ENCODE data around the gene BOD1. TPM values are rescaled to one million over a fixed set of nuclear protein-coding genes. Genes with fewer than 3 reads are reported as not detected.

Gene BOD1
- 10 to 100 TPM; 23.7 to 36.6 (median 30.1) TPM for total RNA-seq
- total RNA-seq (2013): 40.4 TPM
- 15.0 to 47.6 (median 31.2) reads per million in 29 experiments for total RNA-seq

DNA sequence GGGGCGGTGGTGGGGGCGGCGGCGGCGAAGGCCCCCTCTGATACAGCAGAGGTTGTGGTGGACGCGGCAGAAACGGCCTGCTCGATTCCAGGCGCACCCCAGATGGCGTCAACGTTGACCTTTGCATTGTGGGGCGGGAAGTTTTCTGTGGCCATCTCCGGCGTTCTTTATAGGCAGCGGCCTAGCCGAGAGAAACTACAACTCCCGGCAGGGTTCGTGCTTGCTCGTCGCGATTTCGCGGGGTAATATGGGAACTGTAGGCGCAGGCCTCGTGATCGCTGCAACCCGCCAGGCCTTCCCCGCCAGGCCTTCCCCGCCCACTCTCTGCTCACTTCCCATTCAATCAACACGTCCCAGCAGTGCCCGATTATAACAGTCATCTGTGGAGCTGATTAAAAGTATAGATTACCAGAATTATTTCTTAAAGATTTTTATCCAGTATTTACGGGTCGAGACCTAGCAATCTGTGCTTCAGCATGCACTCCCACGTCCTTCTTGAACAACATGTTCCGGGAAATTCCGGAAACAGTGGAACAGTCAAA, at the start of gene BOD1:
Gene BOD1 (minus strand): TSS at position 74 of the 542 bp plus-strand sequence. CDS start 214 bp downstream, outside the sequence.
- ChIA-PET CTCF (interaction anchor here (0.7 to 6.1 kb wide), 28 partner anchors 9 to 1610 kb away, joined by 3 to 70 read pairs (median 5); partner anchors contain the start of genes CPEB4 (in 1 of the 2), FBXW11 (in 1 of the 2) and RPL26L1 (in 1 of the 2)), POLR2A (interaction anchor here (0.7 to 2.1 kb wide), 5 partner anchors 9 to 482 kb away, joined by 3 to 15 read pairs (median 3); partner anchors contain the start of gene CPEB4 (in 1 of the 2))
- Mint-ChIP-seq H3K4me3 (peak within 1 kb of the TSS; percentile 80 to 91 (median 88)), H3K9me3 (no peaks in the 10 kb centered on the region), H3K4me1 (peaks cover 42 to 51% (median 47%) of the 10 kb centered on the region in 3 donors), H3K36me3 (peaks cover 10% of the 10 kb centered on the region), H3K27me3 (no peaks in the 10 kb centered on the region), H3K27ac (peak within 1 kb of the TSS; percentile 91 to 96)
- WGBS (ENCODE audit: insufficient coverage): 2% methylated on average over 24 of the region's 37 CpGs
- ATAC-seq (replicated peaks in 1 of 4) (peak; percentile 92 to 95 (median 94)), DNase-seq (peak; percentile 84 to 97 (median 94))
- H3K27ac ChIP-seq (ENCODE audit: low read length): peak within 1 kb of the TSS; percentile 76
- peaks cover 18 to 21% of the 10 kb centered on the region in 2 experiments for H3K4me1 ChIP-seq (ENCODE audit: control insufficient read depth in 1 of 2, extremely low read depth in 1 of 2, insufficient read depth in 2 of 2, low read length in 2 of 2)
- H3K9me3 ChIP-seq: no peaks in the 10 kb centered on the region
- no peaks in the 10 kb centered on the region for H3K27me3 ChIP-seq (replicated peaks in 1 of 2; ENCODE audit: control insufficient read depth in 2 of 2, extremely low read depth in 1 of 2, insufficient read depth in 2 of 2, low read length in 1 of 2)
- peak within 1 kb of the TSS; percentile 76 to 87 for H3K4me3 ChIP-seq (ENCODE audit: control insufficient read depth in 1 of 2, extremely low read depth in 1 of 2, low read length in 1 of 2)
- peaks cover 3 to 15% of the 10 kb centered on the region in 2 donors for H3K36me3 ChIP-seq (ENCODE audit: control insufficient read depth in 2 of 2, extremely low read depth in 1 of 2, insufficient read depth in 1 of 2, low read length in 1 of 2)

DNA sequence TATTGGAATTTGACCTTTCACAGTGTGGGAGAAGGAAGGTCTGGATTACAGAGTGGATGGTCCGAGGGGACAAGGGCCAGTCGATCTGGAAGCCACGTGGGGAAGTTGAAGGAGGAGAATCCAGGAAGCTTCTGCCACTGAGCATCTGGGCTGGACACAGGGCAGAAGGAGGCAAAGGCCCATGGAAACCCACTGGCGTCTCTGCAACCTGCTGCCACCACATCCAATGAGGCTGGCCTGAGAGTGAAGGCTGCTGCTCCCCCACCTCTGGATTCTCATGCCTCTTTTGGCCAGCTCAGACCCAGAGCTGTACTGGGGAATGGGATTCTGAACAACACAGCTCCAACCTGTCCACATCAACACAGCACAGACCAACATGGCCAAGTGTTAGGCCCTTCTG, 48.9 kb upstream of the BOD1 start:
- peaks cover 0 to 7% (median 4%) of the 10 kb centered on the region in 3 donors for H3K9me3 Mint-ChIP-seq
- H3K4me3 Mint-ChIP-seq: no peak overlapping the region
- H3K9me3 ChIP-seq: no peaks in the 10 kb centered on the region
- no peaks in the 10 kb centered on the region for H3K36me3 ChIP-seq (ENCODE audit: control insufficient read depth in 2 of 2, extremely low read depth in 1 of 2, insufficient read depth in 1 of 2, low read length in 1 of 2)
- ATAC-seq (replicated peaks in 1 of 4) (no peak), DNase-seq (no peak)
- H3K27me3 ChIP-seq (replicated peaks in 1 of 2; ENCODE audit: control insufficient read depth in 2 of 2, extremely low read depth in 1 of 2, insufficient read depth in 2 of 2, low read length in 1 of 2): peaks cover 0 to 13% of the 10 kb centered on the region in 2 experiments
- no peaks in the 10 kb centered on the region for H3K36me3 Mint-ChIP-seq
- no peak overlapping the region for H3K27ac Mint-ChIP-seq
- no peak overlapping the region for H3K4me3 ChIP-seq (ENCODE audit: control insufficient read depth in 1 of 2, extremely low read depth in 1 of 2, low read length in 1 of 2)
- ChIA-PET CTCF (no interaction called here), POLR2A (no interaction called here)
- WGBS (ENCODE audit: insufficient coverage): 75% methylated on average over 3 of the region's 4 CpGs
- no peaks in the 10 kb centered on the region for H3K4me1 ChIP-seq (ENCODE audit: control insufficient read depth in 1 of 2, extremely low read depth in 1 of 2, insufficient read depth in 2 of 2, low read length in 2 of 2)
- no peaks in the 10 kb centered on the region for H3K4me1 Mint-ChIP-seq
- peaks cover 5 to 6% of the 10 kb centered on the region in 2 donors for H3K27me3 Mint-ChIP-seq
- H3K27ac ChIP-seq (ENCODE audit: low read length): no peak overlapping the region

DNA sequence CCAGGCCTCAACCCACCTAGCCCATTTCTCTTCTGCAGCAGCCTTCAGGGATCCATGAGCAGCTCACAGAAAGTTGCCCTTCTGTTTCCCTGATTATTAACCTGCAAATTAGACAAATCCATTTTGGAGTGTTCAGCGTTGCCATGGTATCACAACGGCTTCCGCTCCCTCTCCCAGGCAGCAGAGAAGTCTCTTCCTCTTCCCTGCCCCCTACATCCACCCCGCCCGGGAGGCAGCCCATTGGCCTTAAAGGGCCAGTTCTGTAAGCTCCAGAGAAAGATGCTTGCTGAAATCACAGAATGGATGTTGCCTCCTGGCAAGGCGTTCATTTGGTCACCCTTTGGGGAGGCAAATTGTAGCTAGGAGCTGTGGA, 47.7 kb upstream of the BOD1 start:
- 13% methylated on average over 3 of the region's 6 CpGs for WGBS (ENCODE audit: insufficient coverage)
- DNase-seq: peak in 2 of 35 experiments; percentile 6 to 9
- H3K9me3 Mint-ChIP-seq: peaks cover 0 to 4% (median 4%) of the 10 kb centered on the region in 3 donors
- H3K27ac ChIP-seq (ENCODE audit: low read length): no peak overlapping the region
- no peak overlapping the region for H3K27ac Mint-ChIP-seq
- H3K36me3 Mint-ChIP-seq: no peaks in the 10 kb centered on the region
- H3K4me3 Mint-ChIP-seq: no peak overlapping the region
- CTCF ChIA-PET: no interaction called here
- POLR2A ChIA-PET: no interaction called here
- H3K4me1 Mint-ChIP-seq: no peaks in the 10 kb centered on the region
- H3K36me3 ChIP-seq (ENCODE audit: control insufficient read depth in 2 of 2, extremely low read depth in 1 of 2, insufficient read depth in 1 of 2, low read length in 1 of 2): no peaks in the 10 kb centered on the region
- ATAC-seq (replicated peaks in 1 of 4): no peak
- no peaks in the 10 kb centered on the region for H3K9me3 ChIP-seq
- H3K27me3 Mint-ChIP-seq: peaks cover 5 to 6% of the 10 kb centered on the region in 2 donors
- peaks cover 0 to 13% of the 10 kb centered on the region in 2 experiments for H3K27me3 ChIP-seq (replicated peaks in 1 of 2; ENCODE audit: control insufficient read depth in 2 of 2, extremely low read depth in 1 of 2, insufficient read depth in 2 of 2, low read length in 1 of 2)
- H3K4me3 ChIP-seq (ENCODE audit: control insufficient read depth in 1 of 2, extremely low read depth in 1 of 2, low read length in 1 of 2): no peak overlapping the region
- no peaks in the 10 kb centered on the region for H3K4me1 ChIP-seq (ENCODE audit: control insufficient read depth in 1 of 2, extremely low read depth in 1 of 2, insufficient read depth in 2 of 2, low read length in 2 of 2)

DNA sequence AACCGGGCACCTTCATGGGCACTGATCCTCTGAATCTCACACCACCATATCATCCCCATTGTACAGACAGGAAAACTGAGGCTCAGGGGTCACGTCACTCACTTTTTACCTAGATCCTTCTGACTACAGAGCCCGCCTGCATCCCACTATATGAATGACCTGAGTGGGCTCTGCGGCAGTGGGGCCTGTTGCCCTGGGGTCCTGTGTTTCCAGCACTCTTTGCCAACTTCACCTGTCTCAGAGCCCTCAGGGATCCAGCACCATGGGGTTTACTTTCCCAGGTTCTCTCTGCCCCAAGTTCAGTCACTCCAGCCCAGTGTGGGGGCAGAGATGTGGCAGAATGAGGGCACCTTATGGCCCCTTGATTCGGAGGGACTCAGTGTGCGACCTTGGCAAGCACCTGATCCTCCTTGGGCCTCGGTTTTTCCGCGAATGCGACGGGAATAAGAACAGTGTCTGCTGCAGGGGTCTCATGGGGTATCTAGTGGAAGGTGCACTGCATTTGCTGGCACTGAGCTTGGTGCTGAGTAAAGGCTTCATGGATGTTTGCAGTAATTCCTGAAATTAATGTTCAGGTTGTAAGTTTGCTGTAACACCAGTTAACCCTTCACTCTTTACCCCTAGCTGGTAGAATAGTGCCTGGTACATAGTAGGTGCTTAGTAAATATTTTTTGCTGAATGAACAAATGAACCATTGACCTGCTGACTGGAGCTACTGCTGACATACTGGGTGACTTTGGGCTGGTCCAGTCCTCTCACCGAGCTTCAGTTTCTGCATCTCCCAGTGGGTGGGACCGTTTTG, 47.1 kb upstream of the BOD1 start:
- CTCF ChIA-PET: no interaction called here
- no peak for ATAC-seq (replicated peaks in 1 of 4)

DNA sequence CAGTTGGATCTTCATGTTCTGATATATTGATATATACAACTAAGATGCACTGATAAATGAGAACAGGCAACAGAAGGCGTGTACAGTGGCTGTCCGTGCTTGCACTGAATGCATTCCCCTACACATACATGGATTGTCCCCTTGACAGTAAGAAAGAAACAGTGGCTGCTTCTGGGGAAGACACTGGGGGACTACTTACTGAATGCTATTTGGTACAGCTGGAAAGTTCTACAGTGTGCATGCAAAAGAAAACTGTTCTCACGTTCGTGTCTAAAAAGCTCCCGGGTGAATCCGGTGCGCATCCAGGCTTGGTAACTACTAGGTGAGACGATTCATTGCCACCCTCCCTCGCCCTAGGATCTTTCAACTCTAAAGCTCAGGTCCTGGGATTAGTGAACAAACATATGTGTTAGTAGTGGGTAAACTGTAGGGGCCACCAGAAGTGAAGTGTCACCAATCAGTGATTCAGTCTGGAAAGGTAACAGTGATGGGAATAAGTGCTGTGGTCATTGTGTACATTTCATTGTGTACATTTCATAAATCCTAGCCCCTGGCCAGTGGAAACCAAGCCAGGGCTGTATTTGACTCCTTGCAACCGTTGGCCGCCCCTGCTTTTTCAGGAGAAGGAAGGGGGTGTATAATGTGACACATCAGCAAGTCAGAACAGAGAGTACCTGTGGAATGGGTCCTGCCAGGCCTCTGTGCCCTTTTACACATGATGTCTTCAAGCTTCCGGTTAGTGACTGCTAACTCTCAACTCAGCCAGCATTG, 46.3 kb upstream of the BOD1 start:
- Mint-ChIP-seq H3K36me3 (no peaks in the 10 kb centered on the region), H3K27me3 (peaks cover 6 to 8% of the 10 kb centered on the region in 2 donors), H3K4me3 (no peak overlapping the region), H3K4me1 (no peaks in the 10 kb centered on the region), H3K27ac (no peak overlapping the region), H3K9me3 (no peaks in the 10 kb centered on the region)
- POLR2A ChIA-PET: no interaction called here
- Histone ChIP-seq H3K36me3 (ENCODE audit: control insufficient read depth in 2 of 2, extremely low read depth in 1 of 2, insufficient read depth in 1 of 2, low read length in 1 of 2) (no peaks in the 10 kb centered on the region), H3K27me3 (replicated peaks in 1 of 2; ENCODE audit: control insufficient read depth in 2 of 2, extremely low read depth in 1 of 2, insufficient read depth in 2 of 2, low read length in 1 of 2) (peaks cover 0 to 13% of the 10 kb centered on the region in 2 experiments), H3K4me1 (ENCODE audit: control insufficient read depth in 1 of 2, extremely low read depth in 1 of 2, insufficient read depth in 2 of 2, low read length in 2 of 2) (no peaks in the 10 kb centered on the region), H3K9me3 (no peaks in the 10 kb centered on the region), H3K4me3 (ENCODE audit: control insufficient read depth in 1 of 2, extremely low read depth in 1 of 2, low read length in 1 of 2) (no peak overlapping the region), H3K27ac (ENCODE audit: low read length) (no peak overlapping the region)
- WGBS (ENCODE audit: insufficient coverage): 92% methylated on average over 8 of the region's 12 CpGs
- ATAC-seq (replicated peaks in 1 of 4): no peak
- CTCF ChIA-PET: no interaction called here
- DNase-seq: no peak

More for the DNA sequence above, 47.1 kb upstream of the BOD1 start:
- WGBS (ENCODE audit: insufficient coverage): 83% methylated on average over 13 of the region's 13 CpGs
- Histone ChIP-seq H3K9me3 (no peaks in the 10 kb centered on the region), H3K36me3 (ENCODE audit: control insufficient read depth in 2 of 2, extremely low read depth in 1 of 2, insufficient read depth in 1 of 2, low read length in 1 of 2) (no peaks in the 10 kb centered on the region), H3K4me1 (ENCODE audit: control insufficient read depth in 1 of 2, extremely low read depth in 1 of 2, insufficient read depth in 2 of 2, low read length in 2 of 2) (no peaks in the 10 kb centered on the region), H3K27ac (ENCODE audit: low read length) (no peak overlapping the region), H3K27me3 (replicated peaks in 1 of 2; ENCODE audit: control insufficient read depth in 2 of 2, extremely low read depth in 1 of 2, insufficient read depth in 2 of 2, low read length in 1 of 2) (peaks cover 0 to 13% of the 10 kb centered on the region in 2 experiments), H3K4me3 (ENCODE audit: control insufficient read depth in 1 of 2, extremely low read depth in 1 of 2, low read length in 1 of 2) (no peak overlapping the region)
- Mint-ChIP-seq H3K4me3 (no peak overlapping the region), H3K27ac (no peak overlapping the region), H3K9me3 (no peaks in the 10 kb centered on the region), H3K36me3 (no peaks in the 10 kb centered on the region), H3K27me3 (peaks cover 6 to 8% of the 10 kb centered on the region in 2 donors), H3K4me1 (no peaks in the 10 kb centered on the region)
- POLR2A ChIA-PET: no interaction called here
- no peak for DNase-seq

Measured in T-cell (primary cell).